Measurements from ENCODE around the gene DCANP1. TPM values are rescaled to one million over a fixed set of nuclear protein-coding genes. Genes with fewer than 3 reads are reported as not detected.

Gene DCANP1
- polyA plus RNA-seq, 2 of the 4 experiments (the other 2 are of a cell fraction), result not detected

DNA sequence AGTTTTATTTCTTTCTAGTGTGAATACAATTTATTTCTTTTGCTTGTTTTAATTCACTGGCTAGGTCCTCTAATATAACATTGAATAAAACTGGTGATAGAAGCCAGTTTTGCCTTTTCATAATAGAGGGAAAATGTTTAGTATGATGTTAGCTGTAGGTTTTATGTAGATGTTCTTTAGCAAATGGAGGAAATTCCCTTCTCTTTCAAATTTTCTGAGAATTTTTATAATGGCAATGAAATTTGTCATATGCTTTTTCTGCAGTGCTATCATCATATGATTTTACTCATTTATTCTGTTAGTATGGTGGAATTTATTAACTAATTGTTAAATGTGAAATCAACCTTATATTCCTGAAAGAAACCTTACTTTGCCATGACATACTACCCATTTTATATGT is 30.1 kb downstream of the DCANP1 start:
- Histone ChIP-seq H3K4me2 (no peak overlapping the region), H3K4me1 (no peaks in the 10 kb centered on the region), H3K27ac (no peak overlapping the region), H3K9me3 (no peaks in the 10 kb centered on the region), H3K4me3 (no peak overlapping the region)
- no peak for TF ChIP-seq EP300 (IDR thresholded peaks at IDR 0.05)
- TF ChIP-seq, protein P1, sequence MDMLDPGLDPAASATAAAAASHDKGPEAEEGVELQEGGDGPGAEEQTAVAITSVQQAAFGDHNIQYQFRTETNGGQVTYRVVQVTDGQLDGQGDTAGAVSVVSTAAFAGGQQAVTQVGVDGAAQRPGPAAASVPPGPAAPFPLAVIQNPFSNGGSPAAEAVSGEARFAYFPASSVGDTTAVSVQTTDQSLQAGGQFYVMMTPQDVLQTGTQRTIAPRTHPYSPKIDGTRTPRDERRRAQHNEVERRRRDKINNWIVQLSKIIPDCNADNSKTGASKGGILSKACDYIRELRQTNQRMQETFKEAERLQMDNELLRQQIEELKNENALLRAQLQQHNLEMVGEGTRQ (IDR thresholded peaks at IDR 0.05), result no peak
- TF ChIP-seq, protein P2, sequence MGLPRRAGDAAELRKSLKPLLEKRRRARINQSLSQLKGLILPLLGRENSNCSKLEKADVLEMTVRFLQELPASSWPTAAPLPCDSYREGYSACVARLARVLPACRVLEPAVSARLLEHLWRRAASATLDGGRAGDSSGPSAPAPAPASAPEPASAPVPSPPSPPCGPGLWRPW (IDR thresholded peaks at IDR 0.05), result no peak
- TF ChIP-seq, protein P3, sequence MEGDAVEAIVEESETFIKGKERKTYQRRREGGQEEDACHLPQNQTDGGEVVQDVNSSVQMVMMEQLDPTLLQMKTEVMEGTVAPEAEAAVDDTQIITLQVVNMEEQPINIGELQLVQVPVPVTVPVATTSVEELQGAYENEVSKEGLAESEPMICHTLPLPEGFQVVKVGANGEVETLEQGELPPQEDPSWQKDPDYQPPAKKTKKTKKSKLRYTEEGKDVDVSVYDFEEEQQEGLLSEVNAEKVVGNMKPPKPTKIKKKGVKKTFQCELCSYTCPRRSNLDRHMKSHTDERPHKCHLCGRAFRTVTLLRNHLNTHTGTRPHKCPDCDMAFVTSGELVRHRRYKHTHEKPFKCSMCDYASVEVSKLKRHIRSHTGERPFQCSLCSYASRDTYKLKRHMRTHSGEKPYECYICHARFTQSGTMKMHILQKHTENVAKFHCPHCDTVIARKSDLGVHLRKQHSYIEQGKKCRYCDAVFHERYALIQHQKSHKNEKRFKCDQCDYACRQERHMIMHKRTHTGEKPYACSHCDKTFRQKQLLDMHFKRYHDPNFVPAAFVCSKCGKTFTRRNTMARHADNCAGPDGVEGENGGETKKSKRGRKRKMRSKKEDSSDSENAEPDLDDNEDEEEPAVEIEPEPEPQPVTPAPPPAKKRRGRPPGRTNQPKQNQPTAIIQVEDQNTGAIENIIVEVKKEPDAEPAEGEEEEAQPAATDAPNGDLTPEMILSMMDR (IDR thresholded peaks at IDR 0.05), result no peak
- no peak for TF ChIP-seq RNF2 (IDR thresholded peaks at IDR 0.05; ENCODE audit: borderline replicate concordance, low read depth)
- TF ChIP-seq POLR2AphosphoS2 (conservative IDR thresholded peaks at IDR 0.05; ENCODE audit: low read length), result no peak
- no peak for TF ChIP-seq SREBF2 (IDR thresholded peaks at IDR 0.05)
- TF ChIP-seq ESRRA (IDR thresholded peaks at IDR 0.05; ENCODE audit: borderline replicate concordance, low read length), result no peak
- TF ChIP-seq CHD2 (IDR thresholded peaks at IDR 0.05; ENCODE audit: low read length, partially characterized antibody), result no peak
- TF ChIP-seq RARB (CRISPR knock-in tag; IDR thresholded peaks at IDR 0.05), result no peak
- TF ChIP-seq, protein P4, sequence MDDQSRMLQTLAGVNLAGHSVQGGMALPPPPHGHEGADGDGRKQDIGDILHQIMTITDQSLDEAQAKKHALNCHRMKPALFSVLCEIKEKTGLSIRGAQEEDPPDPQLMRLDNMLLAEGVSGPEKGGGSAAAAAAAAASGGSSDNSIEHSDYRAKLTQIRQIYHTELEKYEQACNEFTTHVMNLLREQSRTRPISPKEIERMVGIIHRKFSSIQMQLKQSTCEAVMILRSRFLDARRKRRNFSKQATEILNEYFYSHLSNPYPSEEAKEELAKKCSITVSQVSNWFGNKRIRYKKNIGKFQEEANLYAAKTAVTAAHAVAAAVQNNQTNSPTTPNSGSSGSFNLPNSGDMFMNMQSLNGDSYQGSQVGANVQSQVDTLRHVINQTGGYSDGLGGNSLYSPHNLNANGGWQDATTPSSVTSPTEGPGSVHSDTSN (IDR thresholded peaks at IDR 0.05), result no peak
- no peak for TF ChIP-seq RCOR1 (IDR thresholded peaks at IDR 0.05; ENCODE audit: low read depth, low read length)
- no peak for TF ChIP-seq NPAS2 (CRISPR knock-in tag; IDR thresholded peaks at IDR 0.05; ENCODE audit: borderline replicate concordance)
- no peak for TF ChIP-seq JUN (IDR thresholded peaks at IDR 0.05)
- ATAC-seq, result no peak
- POLR2A ChIA-PET, result no interaction called here
- CTCF ChIA-PET, result interaction anchor here (1.6 kb wide), 1 partner anchor 9 kb away, joined by 7 read pairs; no protein-coding TSS in a partner anchor
- FAIRE-seq, result no peak
- no peak for DNase-seq (ENCODE audit: low read depth in 1 of 2, low spot score in 1 of 2)

DNA sequence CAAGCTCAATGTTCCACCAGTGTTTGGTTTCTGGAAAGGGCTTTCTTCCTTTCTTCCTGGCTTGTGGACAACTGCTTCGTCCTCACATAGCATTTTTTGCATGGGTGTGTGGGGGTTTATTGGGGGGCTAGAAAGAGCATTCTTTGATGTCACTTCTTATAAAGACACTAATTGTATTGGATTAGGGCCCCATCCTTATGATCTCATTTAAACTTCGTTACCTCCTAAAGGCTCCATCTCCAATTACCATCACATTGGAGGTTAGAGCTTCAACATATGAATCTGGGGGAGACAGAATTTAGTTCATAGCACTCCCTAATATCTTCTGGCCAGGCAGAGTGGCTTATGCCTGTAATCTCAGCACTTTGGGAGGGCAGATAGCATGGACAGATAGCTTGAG is 42.1 kb downstream of the DCANP1 start:
- no peaks in the 10 kb centered on the region; the same call in 1 of the 3 replicates for H3K4me1 ChIP-seq
- ATAC-seq (no peak), DNase-seq (ENCODE audit: low read depth in 1 of 2, low spot score in 1 of 2) (no peak), FAIRE-seq (no peak)
- no peak overlapping the region for H3K4me2 ChIP-seq
- 27% methylated on average over 2 of the region's 2 CpGs for WGBS (ENCODE audit: missing lambda C conversion rate)
- no peak overlapping the region for H3K4me3 ChIP-seq
- H3K27ac ChIP-seq, result no peak overlapping the region
- ChIA-PET POLR2A (no interaction called here), CTCF (interaction anchor here (1.0 kb wide), 1 partner anchor 21 kb away, joined by 4 read pairs; no protein-coding TSS in a partner anchor)
- H3K9me3 ChIP-seq, result 0 out of 3 replicates have a peak, but pooled peaks cover 2% of the 10 kb centered on the region
- TF ChIP-seq, protein P4 (IDR thresholded peaks at IDR 0.05), result no peak
- TF ChIP-seq HOXB13 (CRISPR knock-in tag; IDR thresholded peaks at IDR 0.05; ENCODE audit: low read depth), result no peak
- TF ChIP-seq, protein P5, sequence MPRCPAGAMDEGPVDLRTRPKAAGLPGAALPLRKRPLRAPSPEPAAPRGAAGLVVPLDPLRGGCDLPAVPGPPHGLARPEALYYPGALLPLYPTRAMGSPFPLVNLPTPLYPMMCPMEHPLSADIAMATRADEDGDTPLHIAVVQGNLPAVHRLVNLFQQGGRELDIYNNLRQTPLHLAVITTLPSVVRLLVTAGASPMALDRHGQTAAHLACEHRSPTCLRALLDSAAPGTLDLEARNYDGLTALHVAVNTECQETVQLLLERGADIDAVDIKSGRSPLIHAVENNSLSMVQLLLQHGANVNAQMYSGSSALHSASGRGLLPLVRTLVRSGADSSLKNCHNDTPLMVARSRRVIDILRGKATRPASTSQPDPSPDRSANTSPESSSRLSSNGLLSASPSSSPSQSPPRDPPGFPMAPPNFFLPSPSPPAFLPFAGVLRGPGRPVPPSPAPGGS (IDR thresholded peaks at IDR 0.05), result no peak
- no peak for TF ChIP-seq JUN (IDR thresholded peaks at IDR 0.05)
- TF ChIP-seq NPAS2 (CRISPR knock-in tag; IDR thresholded peaks at IDR 0.05; ENCODE audit: borderline replicate concordance), result no peak
- no peak for TF ChIP-seq HEYL (CRISPR knock-in tag; IDR thresholded peaks at IDR 0.05)
- TF ChIP-seq, protein P3 (IDR thresholded peaks at IDR 0.05), result no peak
- TF ChIP-seq EHMT2 (IDR thresholded peaks at IDR 0.05; ENCODE audit: low read depth), result no peak
- TF ChIP-seq, protein P6, sequence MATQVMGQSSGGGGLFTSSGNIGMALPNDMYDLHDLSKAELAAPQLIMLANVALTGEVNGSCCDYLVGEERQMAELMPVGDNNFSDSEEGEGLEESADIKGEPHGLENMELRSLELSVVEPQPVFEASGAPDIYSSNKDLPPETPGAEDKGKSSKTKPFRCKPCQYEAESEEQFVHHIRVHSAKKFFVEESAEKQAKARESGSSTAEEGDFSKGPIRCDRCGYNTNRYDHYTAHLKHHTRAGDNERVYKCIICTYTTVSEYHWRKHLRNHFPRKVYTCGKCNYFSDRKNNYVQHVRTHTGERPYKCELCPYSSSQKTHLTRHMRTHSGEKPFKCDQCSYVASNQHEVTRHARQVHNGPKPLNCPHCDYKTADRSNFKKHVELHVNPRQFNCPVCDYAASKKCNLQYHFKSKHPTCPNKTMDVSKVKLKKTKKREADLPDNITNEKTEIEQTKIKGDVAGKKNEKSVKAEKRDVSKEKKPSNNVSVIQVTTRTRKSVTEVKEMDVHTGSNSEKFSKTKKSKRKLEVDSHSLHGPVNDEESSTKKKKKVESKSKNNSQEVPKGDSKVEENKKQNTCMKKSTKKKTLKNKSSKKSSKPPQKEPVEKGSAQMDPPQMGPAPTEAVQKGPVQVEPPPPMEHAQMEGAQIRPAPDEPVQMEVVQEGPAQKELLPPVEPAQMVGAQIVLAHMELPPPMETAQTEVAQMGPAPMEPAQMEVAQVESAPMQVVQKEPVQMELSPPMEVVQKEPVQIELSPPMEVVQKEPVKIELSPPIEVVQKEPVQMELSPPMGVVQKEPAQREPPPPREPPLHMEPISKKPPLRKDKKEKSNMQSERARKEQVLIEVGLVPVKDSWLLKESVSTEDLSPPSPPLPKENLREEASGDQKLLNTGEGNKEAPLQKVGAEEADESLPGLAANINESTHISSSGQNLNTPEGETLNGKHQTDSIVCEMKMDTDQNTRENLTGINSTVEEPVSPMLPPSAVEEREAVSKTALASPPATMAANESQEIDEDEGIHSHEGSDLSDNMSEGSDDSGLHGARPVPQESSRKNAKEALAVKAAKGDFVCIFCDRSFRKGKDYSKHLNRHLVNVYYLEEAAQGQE (IDR thresholded peaks at IDR 0.05), result no peak
- TF ChIP-seq, protein P7, sequence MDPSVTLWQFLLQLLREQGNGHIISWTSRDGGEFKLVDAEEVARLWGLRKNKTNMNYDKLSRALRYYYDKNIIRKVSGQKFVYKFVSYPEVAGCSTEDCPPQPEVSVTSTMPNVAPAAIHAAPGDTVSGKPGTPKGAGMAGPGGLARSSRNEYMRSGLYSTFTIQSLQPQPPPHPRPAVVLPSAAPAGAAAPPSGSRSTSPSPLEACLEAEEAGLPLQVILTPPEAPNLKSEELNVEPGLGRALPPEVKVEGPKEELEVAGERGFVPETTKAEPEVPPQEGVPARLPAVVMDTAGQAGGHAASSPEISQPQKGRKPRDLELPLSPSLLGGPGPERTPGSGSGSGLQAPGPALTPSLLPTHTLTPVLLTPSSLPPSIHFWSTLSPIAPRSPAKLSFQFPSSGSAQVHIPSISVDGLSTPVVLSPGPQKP (IDR thresholded peaks at IDR 0.05; ENCODE audit: low read depth, low read length), result no peak
- TF ChIP-seq RCOR1 (IDR thresholded peaks at IDR 0.05; ENCODE audit: low read depth, low read length), result no peak
- no peak for TF ChIP-seq CEBPB (IDR thresholded peaks at IDR 0.05)
